GM19351 (cell line): Measurements from ENCODE around the gene OR5H14.
"Not testable (repeated sequence)": the region's sequence is repeated elsewhere in the genome, so short reads cannot be mapped to it uniquely, and the experiment has no call there.

ENCODE experiments used
- ATAC-seq: cut with Tn5 transposase; IDR thresholded peaks from one replicate; pipeline ENCODE4 v1.9.1; 2021; ENCODE audit warnings: mild to moderate bottlenecking, moderate library complexity; ENCODE audit not compliant: unreplicated experiment

OR5H14 gene

GRCh38 chr3:98147179-98147578, at the start of gene OR5H14:
TSS of gene OR5H14 (plus strand) at chr3:98147479. CDS start at chr3:98149386, 1,907 bp downstream.
- no peak for ATAC-seq

- no peak for ATAC-seq
Observed at GRCh38 chr3:98099848-98100247, 47.4 kb upstream of the OR5H14 start.

- ATAC-seq, result no peak
Observed at GRCh38 chr3:98108162-98108561, 39.1 kb upstream of the OR5H14 start.

DNA sequence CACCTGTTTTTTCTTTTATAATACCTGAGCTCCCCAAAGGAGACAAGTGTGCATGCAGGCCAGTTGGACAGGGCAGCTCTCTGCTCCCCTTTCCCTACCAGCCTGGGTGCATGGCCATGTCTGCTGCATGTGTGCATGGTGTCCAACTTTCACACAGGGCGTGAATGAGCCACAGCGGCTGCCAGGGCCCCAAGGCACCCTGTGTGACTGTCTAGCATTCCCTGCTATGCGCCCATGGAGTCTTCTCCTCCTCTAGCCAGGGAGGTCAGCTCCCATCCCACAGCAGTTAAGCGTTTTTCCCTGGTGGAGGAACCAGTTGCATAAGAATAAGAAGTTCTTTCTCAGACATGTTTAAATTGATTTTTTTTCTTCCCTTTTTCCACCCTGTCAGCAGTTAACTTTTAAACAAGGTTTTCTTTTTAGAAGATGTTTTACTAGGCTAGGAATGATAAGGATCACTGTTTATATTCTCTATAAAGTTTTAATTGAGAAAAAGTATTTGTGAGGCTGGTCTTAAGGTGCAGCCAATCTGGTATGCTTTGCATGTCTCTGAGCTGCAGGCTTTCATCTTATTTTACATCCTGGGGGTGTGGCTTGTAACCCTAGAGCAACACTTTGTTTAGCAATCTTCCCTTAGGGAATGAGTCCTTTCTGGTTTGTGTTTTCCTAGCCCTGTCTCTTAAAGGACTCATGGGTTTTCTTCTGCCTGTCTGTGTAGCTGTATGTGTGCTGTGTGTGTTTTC, 37.3 kb upstream of the OR5H14 start:
- no peak for ATAC-seq

DNA sequence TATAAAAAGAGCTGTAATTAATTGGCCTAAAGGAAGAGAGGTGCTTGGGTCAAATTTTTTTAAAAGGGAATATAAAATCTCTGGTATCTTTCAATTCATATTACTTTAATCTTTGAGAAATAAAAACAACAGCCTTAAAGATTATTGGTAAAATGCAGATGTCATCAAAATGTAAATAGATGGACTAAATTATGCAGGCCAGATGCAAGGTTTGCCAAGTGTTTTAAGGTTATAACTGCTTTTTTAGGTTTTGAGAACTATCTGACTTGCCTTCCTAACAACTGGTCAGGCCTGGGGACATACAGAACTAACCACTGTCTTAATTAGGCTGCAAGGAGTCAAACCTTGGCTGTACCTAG, 36.8 kb upstream of the OR5H14 start:
- ATAC-seq, result no peak

DNA sequence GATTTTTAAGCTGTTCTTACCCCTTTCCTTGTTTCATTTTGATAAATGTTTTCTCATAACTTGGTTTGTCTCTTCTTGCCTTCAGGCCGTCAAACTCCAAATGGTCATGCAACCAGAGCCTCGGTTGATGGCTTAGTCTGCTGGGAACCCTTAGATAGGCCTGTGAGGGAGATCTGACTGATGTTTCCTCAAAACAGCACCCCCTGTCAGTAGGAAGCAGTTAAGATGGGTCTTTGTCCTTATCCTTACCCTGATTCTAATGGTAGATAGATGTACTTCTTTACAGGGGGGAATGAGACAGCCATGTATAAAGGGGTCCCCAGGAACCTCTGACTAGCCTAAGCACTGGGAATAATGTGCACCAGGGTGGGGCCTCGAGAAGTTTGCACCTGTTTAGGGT, 33.0 kb upstream of the OR5H14 start:
- ATAC-seq, result no peak

DNA sequence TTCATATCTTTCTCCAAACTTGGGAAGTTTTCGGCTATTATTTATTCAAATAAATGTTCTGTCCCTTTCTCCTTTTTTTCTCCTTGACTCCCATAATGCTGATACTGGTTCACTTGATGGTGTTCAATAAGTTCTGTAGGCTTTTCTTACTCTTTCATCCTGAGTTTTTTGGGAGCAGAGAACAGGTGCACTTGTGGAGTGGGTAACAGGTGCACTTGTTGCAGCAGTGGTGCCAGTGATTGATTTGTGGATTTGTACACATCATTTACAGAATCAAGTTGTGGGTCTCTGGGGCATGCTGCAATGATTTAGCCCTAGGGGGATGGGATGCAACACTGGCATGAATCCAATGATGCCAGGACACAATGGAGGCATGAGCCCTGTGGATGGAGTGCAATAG, 31.6 kb upstream of the OR5H14 start:
- ATAC-seq, result no peak

DNA sequence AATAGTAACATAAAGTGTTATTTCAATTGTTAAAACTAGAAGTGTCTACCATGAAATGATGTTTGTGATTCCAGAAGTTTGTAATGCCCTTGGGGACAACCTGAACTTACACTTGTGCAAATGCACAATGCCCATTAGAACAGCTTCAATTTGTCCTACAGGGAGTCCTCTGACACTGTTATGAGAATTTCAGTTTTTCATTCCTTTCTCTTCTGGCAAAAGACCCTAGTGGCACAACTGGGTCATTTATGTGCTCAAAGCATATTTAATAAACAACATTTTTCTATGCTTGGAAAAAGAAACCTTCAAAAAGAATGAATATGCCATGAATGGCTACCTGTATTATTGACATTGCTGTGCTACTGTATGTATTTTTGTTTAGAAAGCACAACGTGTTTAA, 16.9 kb upstream of the OR5H14 start, which contains the start of gene OR5H1:
OR5H1 (plus strand) TSS at position 301 of the 400 bp plus-strand sequence. CDS start 1,977 bp downstream, outside the sequence.
- no peak for ATAC-seq

DNA sequence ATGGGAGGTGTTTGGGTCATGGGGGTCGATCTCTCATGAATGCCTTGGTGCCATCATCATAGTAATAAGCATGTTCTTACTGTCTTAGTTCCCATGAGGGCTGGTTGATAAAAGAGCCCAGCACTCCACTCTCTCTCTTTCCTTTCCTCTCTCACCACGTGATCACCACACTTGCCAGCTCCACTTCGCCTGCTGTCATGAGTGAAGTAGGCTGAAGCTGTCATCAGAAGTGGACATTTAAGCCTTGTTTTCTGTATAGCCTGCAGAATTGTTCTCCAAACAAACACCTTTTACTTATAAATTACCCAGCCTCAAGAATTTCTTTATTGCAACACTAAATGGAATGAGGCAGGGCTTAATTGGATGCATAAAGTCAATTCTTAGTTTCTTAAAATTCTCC, 10.6 kb upstream of the OR5H14 start:
- ATAC-seq, result no peak

- not testable (repeated sequence) for ATAC-seq
Observed at GRCh38 chr3:98137826-98138557, 9.3 kb upstream of the OR5H14 start.

GRCh38 chr3:98140531-98140930, 6.7 kb upstream of the OR5H14 start:
- no peak for ATAC-seq

- no peak for ATAC-seq
Observed at GRCh38 chr3:98148751-98149150, 1.5 kb downstream of the OR5H14 start.

DNA sequence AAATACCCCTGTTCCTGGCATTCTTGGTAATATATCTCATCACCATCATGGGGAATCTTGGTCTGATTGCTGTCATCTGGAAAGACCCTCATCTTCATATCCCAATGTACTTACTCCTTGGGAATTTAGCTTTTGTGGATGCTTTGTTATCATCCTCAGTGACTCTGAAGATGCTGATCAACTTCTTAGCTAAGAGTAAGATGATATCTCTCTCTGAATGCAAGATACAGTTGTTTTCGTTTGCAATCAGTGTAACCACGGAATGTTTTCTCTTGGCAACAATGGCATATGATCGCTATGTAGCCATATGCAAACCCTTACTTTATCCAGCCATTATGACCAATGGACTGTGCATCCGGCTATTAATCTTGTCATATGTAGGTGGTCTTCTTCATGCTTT, 2.2 kb downstream of the OR5H14 start:
- ATAC-seq, result not testable (repeated sequence)

DNA sequence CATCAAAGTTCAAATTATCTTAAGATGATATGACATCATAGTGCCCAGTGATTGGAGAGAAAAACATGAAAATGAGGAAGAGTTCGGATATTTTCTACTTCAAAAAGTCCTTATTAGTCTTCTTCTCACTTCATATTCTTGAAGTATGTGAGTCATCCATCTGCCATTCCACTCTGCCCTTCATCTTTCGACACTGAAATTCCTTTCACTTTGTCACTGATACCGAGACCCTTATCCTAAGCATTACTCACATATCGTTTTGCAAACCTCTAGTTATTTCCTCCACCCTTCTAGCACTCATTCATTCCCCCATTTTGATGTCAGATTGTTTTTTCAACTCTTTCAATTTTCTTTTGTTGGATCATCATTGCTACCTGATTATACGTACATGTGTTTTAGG, 4.0 kb downstream of the OR5H14 start:
- ATAC-seq, result no peak

- ATAC-seq, result no peak
Observed at GRCh38 chr3:98166396-98166795, 19.1 kb downstream of the OR5H14 start, which contains the start of gene OR5H15. TSS of gene OR5H15 (plus strand) at chr3:98166696. CDS start at chr3:98168700, 2,004 bp downstream.

GRCh38 chr3:98171071-98171470, 23.8 kb downstream of the OR5H14 start:
- no peak for ATAC-seq

DNA sequence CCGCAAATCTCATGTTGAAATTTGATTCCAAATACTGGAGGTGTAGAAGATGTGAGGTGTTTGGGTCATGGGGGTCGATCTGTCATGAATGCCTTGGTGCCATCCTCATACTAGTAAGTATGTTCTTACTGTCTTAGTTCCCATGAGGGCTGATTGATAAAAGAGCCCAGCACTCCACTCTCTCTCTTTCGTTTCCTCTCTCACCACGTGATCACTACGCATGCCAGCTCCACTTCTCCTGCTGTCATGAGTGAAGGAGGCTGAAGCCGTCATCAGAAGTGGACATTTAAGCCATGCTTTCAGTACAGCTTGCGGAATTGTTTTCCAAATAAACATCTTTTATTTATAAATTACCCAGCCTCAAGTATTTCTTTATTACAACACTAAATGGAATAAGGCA, 25.3 kb downstream of the OR5H14 start:
- ATAC-seq, result no peak

DNA sequence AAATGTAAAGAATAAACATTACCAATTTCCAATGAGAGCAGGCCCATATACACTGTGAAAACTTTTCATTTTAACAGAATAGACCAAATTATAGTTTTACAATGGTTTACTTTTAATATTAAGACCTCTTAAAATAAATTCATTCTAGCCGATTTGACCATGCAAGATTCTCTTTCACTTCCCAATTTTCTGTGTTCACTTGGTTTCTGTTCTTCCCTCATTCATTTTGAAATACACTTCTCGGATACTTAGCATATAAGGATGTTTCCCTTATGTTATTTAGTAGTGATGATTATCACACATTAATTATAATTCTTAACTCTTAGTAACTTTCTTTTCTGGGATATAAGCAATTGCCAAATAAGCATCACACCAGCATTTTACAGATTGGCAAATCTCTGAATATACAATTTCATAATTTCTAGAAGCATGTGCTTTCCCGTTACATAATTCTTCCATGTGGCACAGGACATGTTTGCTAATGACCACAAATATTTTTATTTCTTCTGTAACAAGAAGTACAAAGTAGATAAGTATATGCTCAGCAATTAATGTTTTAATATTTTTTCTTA, 33.1 kb downstream of the OR5H14 start:
- ATAC-seq, result no peak

GRCh38 chr3:98182196-98182595, 34.9 kb downstream of the OR5H14 start:
- ATAC-seq, result no peak

DNA sequence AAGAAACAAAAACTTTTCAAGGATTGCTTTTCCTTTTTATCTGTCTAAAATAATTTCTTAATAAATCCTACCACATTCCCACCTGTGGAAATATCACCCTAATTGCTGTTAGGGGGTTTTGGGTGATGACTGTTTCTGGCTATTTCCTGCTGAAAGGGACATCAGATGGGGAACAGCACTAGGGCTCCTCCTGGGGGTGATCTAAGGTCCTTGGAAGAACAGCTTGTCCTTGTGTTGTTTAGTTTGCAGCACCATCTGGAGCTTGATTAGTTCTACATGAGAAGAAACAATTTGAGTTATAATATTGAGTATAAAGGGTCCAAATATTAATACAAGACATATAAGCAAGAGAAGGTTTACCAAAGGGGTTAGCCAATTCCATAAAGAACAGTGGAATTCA, 37.9 kb downstream of the OR5H14 start:
- ATAC-seq, result no peak

DNA sequence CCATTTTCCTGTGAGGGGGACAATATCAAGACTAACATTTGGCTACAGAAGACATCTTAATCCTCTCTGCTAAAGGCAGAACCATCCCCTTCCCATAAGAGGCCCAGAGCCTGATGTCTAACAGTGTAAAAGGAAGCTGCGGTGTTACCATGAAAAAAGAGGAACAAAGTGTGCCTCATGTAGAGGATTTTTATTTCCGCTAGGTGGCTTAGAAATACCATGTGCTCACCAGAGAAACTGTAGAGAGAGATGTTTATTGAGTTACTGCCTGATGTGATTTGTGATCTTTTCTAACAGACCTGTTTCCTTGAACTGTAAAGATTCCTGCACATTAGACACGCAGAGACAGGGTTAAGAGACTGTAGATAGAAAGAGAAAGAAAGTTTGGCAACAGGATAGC, 41.3 kb downstream of the OR5H14 start:
- peak; percentile 66 for ATAC-seq

GRCh38 chr3:98190911-98191310, 43.6 kb downstream of the OR5H14 start:
- ATAC-seq, result not testable (repeated sequence)
